GM23248 (cell line): ENCODE data around the gene ST6GAL1.

ENCODE experiments used
- EZH2 ChIP-seq: fragments of 200-600 bp; sonication (generic); IDR thresholded peaks from 2 replicates; pipeline ENCODE4 v1.6.1; 2018; ENCODE audit warnings: antibody characterized with exemption, mild to moderate bottlenecking; ENCODE audit not compliant: insufficient read depth, poor library complexity, severe bottlenecking
- EZH2phosphoT487 ChIP-seq: fragments of 200-600 bp; sonication (generic); IDR thresholded peaks from 2 replicates; pipeline ENCODE4 v1.6.1; 2018; ENCODE audit warnings: antibody characterized with exemption, moderate library complexity, mild to moderate bottlenecking, low read depth; ENCODE audit not compliant: insufficient read depth

GRCh38 chr3:186917512-186918312 lies 12.6 kb upstream of the ST6GAL1 start:
- TF ChIP-seq EZH2 = no peak
- no peak for TF ChIP-seq EZH2phosphoT487
